AG09319 (cell line): ENCODE data around the gene GPD2.
A peak's percentile ranks its signal among the peaks of the same experiment; 100 is the strongest.

Experiments used
- DNase-seq: peaks from one replicate; pipeline ENCODE4 v3.0.0-alpha.2; 2010; ENCODE audit warnings: low read depth; ENCODE audit errors: extremely low read depth
- CTCF ChIP-seq: IDR thresholded peaks from 2 replicates; pipeline ENCODE4 v1.5.1; 2011; ENCODE audit warnings: low read depth, mild to moderate bottlenecking, inconsistent platforms, low read length, moderate library complexity

The GPD2 gene

GRCh38 chr2:156399950-156400705 is 36.1 kb upstream of the GPD2 start:
- TF ChIP-seq CTCF = no peak
- peak; percentile 42 for DNase-seq

GRCh38 chr2:156400706-156401678 is 35.2 kb upstream of the GPD2 start:
- no peak for TF ChIP-seq CTCF

GRCh38 chr2:156401861-156402260 is 34.3 kb upstream of the GPD2 start:
- DNase-seq = no peak

More at GRCh38 chr2:156400706-156401678, 35.2 kb upstream of the GPD2 start:
- peak; percentile 63 for DNase-seq

GRCh38 chr2:156405586-156405985 is 30.6 kb upstream of the GPD2 start:
- no peak for DNase-seq
- no peak for TF ChIP-seq CTCF

More at GRCh38 chr2:156401861-156402260, 34.3 kb upstream of the GPD2 start:
- no peak for TF ChIP-seq CTCF

- TF ChIP-seq CTCF = no peak
Observed at GRCh38 chr2:156411835-156412234, 24.3 kb upstream of the GPD2 start.

GRCh38 chr2:156421851-156422250 is 14.3 kb upstream of the GPD2 start:
- DNase-seq = no peak
- no peak for TF ChIP-seq CTCF

More at GRCh38 chr2:156411835-156412234, 24.3 kb upstream of the GPD2 start:
- DNase-seq = no peak
